Endothelial cell of hepatic sinusoid (primary cell): ENCODE measurements around the gene MRPL48.
"Not testable (repeated sequence)": the region's sequence is repeated elsewhere in the genome, so short reads cannot be mapped to it uniquely, and the experiment has no call there.

Experiments
- in situ Hi-C: cut with HindIII; loops from 2 replicates; pipeline ENCODE4 v1.10.0; 2017; ENCODE audit warnings: low sequenced_read_pairs

MRPL48 gene

GRCh38 chr11:73770811-73771210, 16.9 kb upstream of the MRPL48 start:
- in situ Hi-C loops = not testable (repeated sequence)

- in situ Hi-C loops = no loop called here
These were observed 8.4 kb upstream of the MRPL48 start for GRCh38 chr11:73779084-73779902.

GRCh38 chr11:73781303-73781702, 6.4 kb upstream of the MRPL48 start:
- in situ Hi-C loops = no loop called here

- in situ Hi-C loops = no loop called here
These were observed 4.1 kb upstream of the MRPL48 start for GRCh38 chr11:73783483-73784020.

- in situ Hi-C loops = no loop called here
These were observed 3.5 kb upstream of the MRPL48 start for GRCh38 chr11:73784080-73784634.

GRCh38 chr11:73784734-73785133, 2.9 kb upstream of the MRPL48 start:
- in situ Hi-C loops = no loop called here

GRCh38 chr11:73785467-73785866, 2.2 kb upstream of the MRPL48 start:
- in situ Hi-C loops = not testable (repeated sequence)

- in situ Hi-C loops = no loop called here
These were observed 527 bp upstream of the MRPL48 start for GRCh38 chr11:73787051-73787642.

GRCh38 chr11:73789279-73789670, 1.6 kb downstream of the MRPL48 start:
- in situ Hi-C loops = no loop called here

GRCh38 chr11:73792584-73792983, 4.9 kb downstream of the MRPL48 start:
- in situ Hi-C loops = no loop called here

- in situ Hi-C loops = no loop called here
These were observed 8.4 kb downstream of the MRPL48 start for GRCh38 chr11:73795925-73796632.

- in situ Hi-C loops = no loop called here
These were observed 9.8 kb downstream of the MRPL48 start for GRCh38 chr11:73797457-73797856.

- in situ Hi-C loops = no loop called here
These were observed 12.7 kb downstream of the MRPL48 start for GRCh38 chr11:73800276-73800806.

- in situ Hi-C loops = no loop called here
These were observed 13.5 kb downstream of the MRPL48 start for GRCh38 chr11:73801136-73801535.

- in situ Hi-C loops = no loop called here
These were observed 17.0 kb downstream of the MRPL48 start for GRCh38 chr11:73804712-73805111.

- in situ Hi-C loops = no loop called here
These were observed 20.4 kb downstream of the MRPL48 start for GRCh38 chr11:73808052-73808451.

- in situ Hi-C loops = loop anchor here (5.0 kb wide), 1 partner anchor 67 kb away; the partner anchor contains the start of genes COA4 and PAAF1
These were observed 23.0 kb downstream of the MRPL48 start for GRCh38 chr11:73810637-73811036.

- in situ Hi-C loops = loop anchor here (5.0 kb wide), 1 partner anchor 65 kb away; the partner anchor contains the start of genes COA4 and PAAF1
These were observed 24.6 kb downstream of the MRPL48 start for GRCh38 chr11:73812234-73812633.

- in situ Hi-C loops = loop anchor here (5.0 kb wide), 1 partner anchor 62 kb away; the partner anchor contains the start of genes COA4 and PAAF1
These were observed 27.1 kb downstream of the MRPL48 start for GRCh38 chr11:73814812-73815211.

- in situ Hi-C loops = no loop called here
These were observed 31.2 kb downstream of the MRPL48 start for GRCh38 chr11:73818846-73819245.

- in situ Hi-C loops = no loop called here
These were observed 42.6 kb downstream of the MRPL48 start for GRCh38 chr11:73830261-73830660.
